Smooth muscle cell (in vitro differentiated cells): ENCODE results near the gene TTBK1. TPM values are rescaled to one million over a fixed set of nuclear protein-coding genes. Genes with fewer than 3 reads are reported as not detected.

Experiments
- DNase-seq: peaks from one replicate; lab custom pipeline; 2025; ENCODE audit not compliant: unreplicated experiment; lab: John Stamatoyannopoulos, UW
- H2AFZ ChIP-seq: fragments of 200-600 bp; sonication (generic); 2 replicates; pipeline ENCODE4 v1.6.0; 2016; ENCODE audit warnings: antibody characterized with exemption, low read depth, mild to moderate bottlenecking
- H3F3A ChIP-seq: fragments of 200-600 bp; sonication (generic); 2 replicates; pipeline ENCODE4 v1.6.0; 2017; ENCODE audit warnings: antibody characterized with exemption, low read depth
- H3K27ac ChIP-seq: fragments of 200-600 bp; sonication (generic); 2 replicates; pipeline ENCODE4 v1.5.1; 2016; ENCODE audit warnings: low read depth, mild to moderate bottlenecking
- H3K27me3 ChIP-seq: fragments of 200-600 bp; sonication (generic); 2 replicates; pipeline ENCODE4 v1.6.1; 2016; ENCODE audit warnings: low read depth, mild to moderate bottlenecking
- H3K36me3 ChIP-seq: fragments of 200-600 bp; sonication (generic); 2 replicates; pipeline ENCODE4 v1.5.1; 2016; ENCODE audit warnings: low read depth
- H3K4me1 ChIP-seq: fragments of 200-600 bp; sonication (generic); 2 replicates; pipeline ENCODE4 v1.5.1; 2016; ENCODE audit warnings: low read depth
- H3K4me2 ChIP-seq: fragments of 200-600 bp; sonication (generic); 2 replicates; pipeline ENCODE4 v1.6.0; 2016; ENCODE audit warnings: mild to moderate bottlenecking
- H3K4me3 ChIP-seq: fragments of 200-600 bp; sonication (generic); 2 replicates; pipeline ENCODE4 v1.5.1; 2016; ENCODE audit warnings: mild to moderate bottlenecking
- H3K79me2 ChIP-seq: fragments of 200-600 bp; sonication (generic); 2 replicates; pipeline ENCODE4 v1.6.0; 2016; ENCODE audit warnings: low read depth, mild to moderate bottlenecking
- H3K9ac ChIP-seq: fragments of 200-600 bp; sonication (generic); 2 replicates; pipeline ENCODE4 v1.6.0; 2016; ENCODE audit warnings: low read depth
- H3K9me3 ChIP-seq: fragments of 200-600 bp; sonication (generic); replicated peaks from 2 replicates; pipeline ENCODE4 v1.5.1; 2016; ENCODE audit warnings: low read depth
- H4K20me1 ChIP-seq: fragments of 200-600 bp; sonication (generic); 2 replicates; pipeline ENCODE4 v1.6.0; 2016; ENCODE audit warnings: low read depth
- WGBS: methylation state at CpG from one replicate; pipeline ENCODE4 v1.1.7; 2016; ENCODE audit warnings: low lambda C conversion rate; 5-methylcytosine and 5-hydroxymethylcytosine counted together
- polyA plus RNA-seq: library from polyadenylated mRNA; unstranded; fragments of >200 nt; fragmentation: Nextera tagmentation; extraction: Ambion mirVana; gene quantifications from 2 replicates; pipeline ENCODE4 v1.2.1, GENCODE V29; 2016
- total RNA-seq: library from RNA; depleted of rRNA; stranded (reverse); fragments of >200 nt; gene quantifications from 2 replicates; pipeline ENCODE4 v1.2.3, GENCODE V29; 2014
- TF ChIP-seq, protein P1 (sequence below): fragments of 200-600 bp; sonication (generic); IDR thresholded peaks from 2 replicates; pipeline ENCODE4 v1.5.1; 2017; ENCODE audit warnings: borderline replicate concordance, mild to moderate bottlenecking, antibody characterized with exemption; ENCODE audit not compliant: insufficient read depth, poor library complexity, severe bottlenecking

TTBK1 gene
- total and polyA plus RNA-seq, 2 experiments from 2014 or later: not detected

DNA sequence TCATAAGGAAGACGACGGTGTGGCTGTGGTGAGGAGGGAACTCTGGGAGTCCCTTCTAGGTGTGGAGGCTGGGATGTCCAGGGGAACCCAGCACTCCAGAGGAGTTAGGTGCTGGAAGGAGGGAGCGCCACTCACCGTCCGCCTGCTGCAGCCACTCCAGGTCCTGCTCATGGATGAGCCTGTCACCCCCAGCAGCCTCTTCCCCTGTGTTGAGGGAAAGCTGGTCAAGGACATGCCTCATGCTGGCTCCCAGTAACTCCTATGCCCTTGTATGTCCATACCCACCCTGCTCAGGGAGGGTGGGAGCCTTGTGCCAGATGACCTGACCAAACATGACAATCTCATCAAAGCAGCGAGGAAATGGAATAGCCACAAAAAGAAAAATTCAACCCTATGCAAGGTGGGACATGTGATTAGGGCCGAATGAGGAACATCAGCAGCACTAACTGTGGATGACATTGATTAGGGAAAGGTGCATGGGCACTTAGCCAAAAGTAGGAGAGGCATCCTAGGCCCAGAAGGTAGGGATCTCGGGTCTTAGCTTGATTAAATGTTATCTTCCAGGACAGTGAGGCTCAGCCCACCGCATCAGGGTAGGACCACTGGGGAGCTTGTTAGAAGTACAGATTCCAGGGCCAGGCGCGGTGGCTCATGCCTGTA lies 17.0 kb upstream of the TTBK1 start:
- Histone ChIP-seq H3K9ac (no peak overlapping the region), H3K27ac (no peak overlapping the region), H3K4me1 (no peaks in the 10 kb centered on the region), H3K79me2 (no peaks in the 10 kb centered on the region), H2AFZ (no peak overlapping the region), H4K20me1 (no peaks in the 10 kb centered on the region), H3F3A (no peaks in the 10 kb centered on the region), H3K36me3 (no peaks in the 10 kb centered on the region), H3K4me3 (no peak overlapping the region), H3K9me3 (no peaks in the 10 kb centered on the region), H3K27me3 (peaks cover 2% of the 10 kb centered on the region), H3K4me2 (no peak overlapping the region)
- no peak for DNase-seq
- WGBS: 96% methylated on average over 11 of the region's 11 CpGs
- TF ChIP-seq, protein P1, sequence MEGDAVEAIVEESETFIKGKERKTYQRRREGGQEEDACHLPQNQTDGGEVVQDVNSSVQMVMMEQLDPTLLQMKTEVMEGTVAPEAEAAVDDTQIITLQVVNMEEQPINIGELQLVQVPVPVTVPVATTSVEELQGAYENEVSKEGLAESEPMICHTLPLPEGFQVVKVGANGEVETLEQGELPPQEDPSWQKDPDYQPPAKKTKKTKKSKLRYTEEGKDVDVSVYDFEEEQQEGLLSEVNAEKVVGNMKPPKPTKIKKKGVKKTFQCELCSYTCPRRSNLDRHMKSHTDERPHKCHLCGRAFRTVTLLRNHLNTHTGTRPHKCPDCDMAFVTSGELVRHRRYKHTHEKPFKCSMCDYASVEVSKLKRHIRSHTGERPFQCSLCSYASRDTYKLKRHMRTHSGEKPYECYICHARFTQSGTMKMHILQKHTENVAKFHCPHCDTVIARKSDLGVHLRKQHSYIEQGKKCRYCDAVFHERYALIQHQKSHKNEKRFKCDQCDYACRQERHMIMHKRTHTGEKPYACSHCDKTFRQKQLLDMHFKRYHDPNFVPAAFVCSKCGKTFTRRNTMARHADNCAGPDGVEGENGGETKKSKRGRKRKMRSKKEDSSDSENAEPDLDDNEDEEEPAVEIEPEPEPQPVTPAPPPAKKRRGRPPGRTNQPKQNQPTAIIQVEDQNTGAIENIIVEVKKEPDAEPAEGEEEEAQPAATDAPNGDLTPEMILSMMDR: no peak

DNA sequence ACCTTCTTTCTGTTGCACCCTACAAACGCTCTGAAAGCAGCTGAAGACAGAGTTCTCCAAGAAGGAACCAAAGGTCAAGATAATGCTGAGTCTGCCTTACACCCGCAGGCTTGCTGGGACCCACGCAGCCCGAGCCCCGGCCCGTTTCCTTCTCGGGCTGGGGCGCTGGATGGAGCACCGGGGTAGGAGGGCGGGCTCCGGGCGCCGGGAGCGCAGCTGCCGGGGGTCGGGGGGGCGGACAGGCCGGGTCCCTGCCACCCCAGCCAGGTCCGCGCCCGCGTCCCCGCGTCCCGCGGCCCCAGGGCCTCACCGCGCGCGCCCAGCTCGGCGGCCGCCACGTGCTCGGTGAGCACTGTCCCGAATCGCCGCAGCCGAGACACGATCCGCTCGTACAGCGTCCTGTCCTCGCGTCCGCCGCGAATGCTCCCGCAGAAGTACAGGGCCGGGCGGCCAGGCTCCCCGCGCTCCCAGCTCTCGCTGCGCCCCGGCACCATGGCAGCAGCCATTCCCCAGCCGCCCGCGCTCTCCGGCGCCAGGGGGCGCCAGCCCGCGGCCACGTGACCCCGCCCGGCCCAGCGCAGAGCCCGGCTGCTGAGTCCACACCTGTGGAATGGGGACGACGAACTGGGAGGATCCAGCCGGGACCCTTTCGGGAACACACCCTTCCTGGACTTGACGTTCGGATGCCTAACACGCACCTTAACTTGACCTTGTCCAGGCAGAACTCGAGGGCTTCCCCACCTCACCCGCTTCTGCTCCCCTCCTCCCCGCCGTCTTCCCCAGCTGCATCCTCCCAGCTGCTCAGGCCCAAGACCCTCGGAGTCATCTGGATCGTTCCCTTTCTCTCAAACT lies 14.1 kb upstream of the TTBK1 start, which contains the start of gene DNPH1:
Gene DNPH1 (minus strand): TSS at position 531 of the 852 bp plus-strand sequence. CDS start 25 bp downstream, at position 506.
- peak within 1 kb of the TSS; percentile 93 for H3K4me2 ChIP-seq
- H3K9ac ChIP-seq: peak within 1 kb of the TSS; percentile 68
- no peaks in the 10 kb centered on the region for H3K36me3 ChIP-seq
- no peaks in the 10 kb centered on the region for H3K79me2 ChIP-seq
- H2AFZ ChIP-seq: no peak within 1 kb of the TSS
- H3K27me3 ChIP-seq: peaks cover 13% of the 10 kb centered on the region
- 3% methylated on average over 57 of the region's 82 CpGs for WGBS
- no peaks in the 10 kb centered on the region for H4K20me1 ChIP-seq
- H3K4me1 ChIP-seq: no peaks in the 10 kb centered on the region
- no peaks in the 10 kb centered on the region for H3K9me3 ChIP-seq
- H3F3A ChIP-seq: no peaks in the 10 kb centered on the region
- peak; percentile 46 for DNase-seq
- TF ChIP-seq, protein P1: peak; percentile 91
- no peak within 1 kb of the TSS for H3K27ac ChIP-seq
- peak within 1 kb of the TSS; percentile 73 for H3K4me3 ChIP-seq

DNA sequence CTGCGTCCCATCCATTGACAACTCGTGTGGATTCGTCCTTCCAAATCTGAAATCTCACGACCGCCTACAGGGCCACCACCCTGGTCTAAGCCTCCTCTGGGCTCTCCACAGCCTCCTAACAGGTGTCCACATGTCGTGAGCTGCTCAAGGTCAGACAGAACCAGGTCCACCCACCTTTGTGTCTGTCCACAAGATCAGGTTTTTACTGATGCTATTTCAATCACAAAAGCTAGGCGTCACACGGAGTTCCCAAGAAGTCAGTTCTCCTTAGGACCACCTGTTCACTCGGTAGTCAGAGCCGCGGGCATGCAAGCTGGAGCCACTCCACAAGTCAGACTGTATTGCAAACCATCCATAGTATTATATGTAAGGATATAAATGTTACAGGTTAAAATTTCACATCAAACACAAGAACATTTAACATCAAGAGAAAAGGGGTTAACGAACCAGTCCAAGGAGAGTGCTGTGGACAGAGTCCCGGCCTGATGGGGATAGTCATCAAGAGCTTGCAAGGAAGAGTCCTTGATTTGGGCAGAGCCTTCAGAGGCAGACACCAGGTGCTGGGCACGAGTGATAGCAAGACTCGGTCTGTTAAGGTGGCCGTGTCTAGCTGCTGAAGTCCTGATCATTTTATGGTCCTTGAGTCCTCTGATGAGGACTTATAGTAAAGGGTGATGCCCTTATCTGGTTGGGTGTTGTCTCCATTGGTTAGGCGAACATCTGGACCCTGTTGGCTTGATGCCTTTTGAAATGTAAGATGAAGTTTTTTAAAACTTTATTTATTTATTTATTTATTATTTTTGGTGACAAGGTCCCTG lies 13.3 kb upstream of the TTBK1 start:
- H2AFZ ChIP-seq: no peak overlapping the region
- H3K4me2 ChIP-seq: peak overlapping the region; percentile 93
- TF ChIP-seq, protein P1: no peak
- H3K79me2 ChIP-seq: no peaks in the 10 kb centered on the region
- no peaks in the 10 kb centered on the region for H4K20me1 ChIP-seq
- no peak for DNase-seq
- peaks cover 13% of the 10 kb centered on the region for H3K27me3 ChIP-seq
- H3F3A ChIP-seq: no peaks in the 10 kb centered on the region
- H3K27ac ChIP-seq: no peak overlapping the region
- peak overlapping the region; percentile 73 for H3K4me3 ChIP-seq
- no peak overlapping the region for H3K9ac ChIP-seq
- no peaks in the 10 kb centered on the region for H3K4me1 ChIP-seq
- no peaks in the 10 kb centered on the region for H3K36me3 ChIP-seq
- 86% methylated on average over 17 of the region's 17 CpGs for WGBS
- H3K9me3 ChIP-seq: no peaks in the 10 kb centered on the region
